IMR-90 (cell line): ENCODE measurements around the gene BAZ2B. TPM values are rescaled to one million over a fixed set of nuclear protein-coding genes. Genes with fewer than 3 reads are reported as not detected.

Experiments used
- ATAC-seq: fragments of 200-7000 bp; cut with Tn5 transposase; 2 replicates; pipeline ENCODE4 v1.9.1; 2020; ENCODE audit warnings: low read depth, mild to moderate bottlenecking, moderate library complexity
- BruUV-seq: library from RNA; stranded (reverse); fragments of 400-500 nt; replicated peaks from 2 replicates; lab custom pipeline; 2021; lab: Mats Ljungman, UMichigan
- CTCF ChIA-PET: fragments of 300-600 bp; formaldehyde crosslinking; extraction: SDS; loops from one replicate; lab custom pipeline; 2021; ENCODE audit warnings: antibody characterized with exemption; lab: Yijun Ruan, JAX
- POLR2A ChIA-PET: fragments of 300-600 bp; sonication (Branson Sonifier 250); formaldehyde crosslinking; loops from one replicate; lab custom pipeline; 2022; ENCODE audit warnings: antibody characterized with exemption; ENCODE audit not compliant: unreplicated experiment; lab: Charles Lee
- DNase-seq: peaks from one replicate; pipeline ENCODE4 v3.0.0; 2013
- H2AFZ ChIP-seq: replicated peaks from 2 replicates; pipeline ENCODE3; 2013; ENCODE audit warnings: low read length, mild to moderate bottlenecking; ENCODE audit not compliant: poor library complexity
- H2AK5ac ChIP-seq: 2 replicates; pipeline ENCODE4 v1.6.1; 2013; ENCODE audit warnings: low read depth, low read length, inconsistent platforms
- H2AK9ac ChIP-seq: replicated peaks from 2 replicates; pipeline ENCODE3; 2013; ENCODE audit warnings: mild to moderate bottlenecking, low read depth, low read length, moderate library complexity; ENCODE audit not compliant: poor library complexity
- H2BK120ac ChIP-seq: 2 replicates; pipeline ENCODE4 v1.6.1; 2013; ENCODE audit warnings: low read depth, low read length, inconsistent platforms
- H2BK15ac ChIP-seq: 3 replicates; pipeline ENCODE4 v1.6.1; 2013; ENCODE audit warnings: low read depth, low read length, inconsistent platforms
- H2BK20ac ChIP-seq: 2 replicates; pipeline ENCODE4 v1.6.1; 2013; ENCODE audit warnings: low read depth, mild to moderate bottlenecking, inconsistent platforms, low read length, moderate library complexity
- H2BK5ac ChIP-seq: 2 replicates; pipeline ENCODE4 v1.6.1; 2013; ENCODE audit warnings: mild to moderate bottlenecking, low read depth, low read length, inconsistent platforms; ENCODE audit not compliant: poor library complexity, severe bottlenecking
- H3K14ac ChIP-seq: replicated peaks from 2 replicates; pipeline ENCODE4 v1.6.1; 2013; ENCODE audit warnings: low read depth, low read length, inconsistent platforms
- H3K18ac ChIP-seq: 2 replicates; pipeline ENCODE4 v1.6.1; 2013; ENCODE audit warnings: low read depth, low read length, control low read depth
- H3K23ac ChIP-seq: 2 replicates; pipeline ENCODE4 v1.6.1; 2013; ENCODE audit warnings: low read depth, low read length, inconsistent platforms
- H3K27ac ChIP-seq: 2 replicates; pipeline ENCODE4 v1.5.1; 2013; ENCODE audit warnings: mild to moderate bottlenecking, control low read depth, low read length; ENCODE audit not compliant: insufficient read depth
- H3K27me3 ChIP-seq: 2 replicates; pipeline ENCODE4 v1.6.1; 2013; ENCODE audit warnings: low read length; ENCODE audit not compliant: control insufficient read depth, insufficient read depth
- H3K36me3 ChIP-seq: 2 replicates; pipeline ENCODE4 v1.6.1; 2013; ENCODE audit warnings: low read length, mixed read lengths; ENCODE audit not compliant: control insufficient read depth, insufficient read depth
- H3K4ac ChIP-seq: 2 replicates; pipeline ENCODE4 v1.6.1; 2013; ENCODE audit warnings: low read depth, low read length, inconsistent platforms
- H3K4me1 ChIP-seq: 2 replicates; pipeline ENCODE4 v1.6.1; 2013; ENCODE audit warnings: low read length, mixed read lengths; ENCODE audit not compliant: control insufficient read depth, insufficient read depth
- H3K4me2 ChIP-seq: 2 replicates; pipeline ENCODE4 v1.6.1; 2013; ENCODE audit warnings: low read depth, mild to moderate bottlenecking, control low read depth, low read length, moderate library complexity
- H3K4me3 ChIP-seq: 2 replicates; pipeline ENCODE4 v1.5.1; 2013; ENCODE audit warnings: low read depth, mild to moderate bottlenecking, control low read depth, low read length, moderate library complexity; ENCODE audit not compliant: insufficient read depth
- H3K56ac ChIP-seq: 2 replicates; pipeline ENCODE4 v1.6.1; 2013; ENCODE audit warnings: low read length, inconsistent platforms; ENCODE audit not compliant: insufficient read depth; ENCODE audit errors: extremely low read depth
- H3K79me1 ChIP-seq, 2 experiments: 2 replicates each; pipeline ENCODE4 v1.6.1; 2013; ENCODE audit warnings: low read length in 2 of 2, inconsistent platforms in 1 of 2, low read depth in 1 of 2
- H3K9ac ChIP-seq: 2 replicates; pipeline ENCODE4 v1.6.1; 2013; ENCODE audit warnings: low read depth, low read length, control low read depth
- H3K9me1 ChIP-seq: 2 replicates; pipeline ENCODE4 v1.6.1; 2013; ENCODE audit warnings: low read length, inconsistent platforms; ENCODE audit not compliant: insufficient read depth
- H3K9me3 ChIP-seq: 2 replicates; pipeline ENCODE4 v1.6.1; 2013; ENCODE audit warnings: low read length; ENCODE audit not compliant: control insufficient read depth, insufficient read depth
- H4K20me1 ChIP-seq: 2 replicates; pipeline ENCODE4 v1.6.1; 2013; ENCODE audit warnings: low read length, inconsistent platforms; ENCODE audit not compliant: insufficient read depth
- H4K5ac ChIP-seq: 2 replicates; pipeline ENCODE4 v1.6.1; 2013; ENCODE audit warnings: mild to moderate bottlenecking, low read depth, low read length, control low read depth
- H4K8ac ChIP-seq, 2 experiments: 2 replicates each; pipeline ENCODE4 v1.6.1; 2013; ENCODE audit warnings: low read depth in 2 of 2, low read length in 2 of 2, control low read depth in 1 of 2, inconsistent platforms in 1 of 2
- H4K91ac ChIP-seq: 2 replicates; pipeline ENCODE4 v1.6.1; 2013; ENCODE audit warnings: low read depth, low read length, inconsistent platforms; ENCODE audit not compliant: insufficient read depth
- CEBPB ChIP-seq: IDR thresholded peaks from 2 replicates; pipeline ENCODE4 v1.6.1; 2012; ENCODE audit warnings: low read depth, low read length, improper control_type of control experiment
- CHD1 ChIP-seq: IDR thresholded peaks from 2 replicates; pipeline ENCODE4 v1.6.1; 2012; ENCODE audit warnings: low read depth, low read length, improper control_type of control experiment
- MAFK ChIP-seq: IDR thresholded peaks from 2 replicates; pipeline ENCODE4 v1.6.1; 2012; ENCODE audit warnings: low read depth, low read length, improper control_type of control experiment
- MAZ ChIP-seq: IDR thresholded peaks from 2 replicates; pipeline ENCODE4 v1.6.1; 2012; ENCODE audit warnings: low read depth, mild to moderate bottlenecking, low read length, improper control_type of control experiment, moderate library complexity, borderline replicate concordance
- MXI1 ChIP-seq: IDR thresholded peaks from 2 replicates; pipeline ENCODE4 v1.6.1; 2012; ENCODE audit warnings: low read depth, mild to moderate bottlenecking, low read length, moderate library complexity, borderline replicate concordance
- NFE2L2 ChIP-seq: fragments of 150-350 bp; IDR thresholded peaks from 2 replicates; pipeline ENCODE4 v1.6.1; 2016; ENCODE audit warnings: low read depth, mild to moderate bottlenecking, low read length
- RCOR1 ChIP-seq: IDR thresholded peaks from 2 replicates; pipeline ENCODE4 v1.6.1; 2012; ENCODE audit warnings: mild to moderate bottlenecking, low read length, improper control_type of control experiment; ENCODE audit not compliant: insufficient replicate concordance
- RFX5 ChIP-seq: IDR thresholded peaks from 2 replicates; pipeline ENCODE4 v1.8.0; 2012; ENCODE audit warnings: low read depth, mild to moderate bottlenecking, low read length, moderate library complexity
- SMC3 ChIP-seq: fragments of 150-350 bp; IDR thresholded peaks from 2 replicates; pipeline ENCODE4 v1.6.1; 2016; ENCODE audit warnings: low read depth, mild to moderate bottlenecking, antibody characterized with exemption, low read length, moderate library complexity
- WGBS, 2 experiments: methylation state at CpG; one replicate each; pipeline versions ENCODE4 v1.1.5 to v1.1.7; 2013; ENCODE audit warnings: missing lambda C conversion rate in 2 of 2; ENCODE audit not compliant: insufficient read length in 1 of 2; ENCODE audit errors: extremely low coverage in 2 of 2; 5-methylcytosine and 5-hydroxymethylcytosine counted together
- dilution Hi-C: fragments of 300-500 bp; cut with HindIII; formaldehyde crosslinking; loops from one replicate; pipeline ENCODE4 v1.14.3; 2018; ENCODE audit warnings: low sequenced_read_pairs; ENCODE audit not compliant: unreplicated experiment
- in situ Hi-C: fragments of 300-500 bp; cut with MboI; formaldehyde crosslinking; loops from 3 replicates; pipeline ENCODE4 v1.14.3; 2019; ENCODE audit warnings: low sequenced_read_pairs, inconsistent platforms, mixed read lengths
- intact Hi-C: fragments of 100-400 bp; cut with micrococcal nuclease; formaldehyde crosslinking; loops from 2 replicates; pipeline ENCODE4 v1.10.0; 2022
- polyA plus RNA-seq, 3 experiments: library from polyadenylated mRNA; depleted of rRNA; stranded (reverse); fragments of >200 nt; gene quantifications; 2 replicates each; pipeline ENCODE4 v1.2.3, GENCODE V29; 2012; ENCODE audit warnings: low replicate concordance in 1 of 3
- total RNA-seq: library from RNA; depleted of rRNA; stranded (reverse); fragments of >200 nt; gene quantifications from 2 replicates; pipeline ENCODE4 v1.2.3, GENCODE V29; 2012
- TF ChIP-seq, protein P1 (sequence below): conservative IDR thresholded peaks from 2 replicates; pipeline ENCODE4 v1.5.1; 2012; ENCODE audit warnings: mild to moderate bottlenecking, low read depth, low read length, improper control_type of control experiment
- TF ChIP-seq, protein P2 (sequence below): fragments of 150-350 bp; IDR thresholded peaks from 2 replicates; pipeline ENCODE4 v1.6.1; 2017; ENCODE audit warnings: mild to moderate bottlenecking, antibody characterized with exemption, low read length, low read depth

BAZ2B gene
- total and polyA plus RNA-seq, 2 of the 4 experiments (the other 2 are of a cell fraction): 8.9 to 42.1 TPM

DNA sequence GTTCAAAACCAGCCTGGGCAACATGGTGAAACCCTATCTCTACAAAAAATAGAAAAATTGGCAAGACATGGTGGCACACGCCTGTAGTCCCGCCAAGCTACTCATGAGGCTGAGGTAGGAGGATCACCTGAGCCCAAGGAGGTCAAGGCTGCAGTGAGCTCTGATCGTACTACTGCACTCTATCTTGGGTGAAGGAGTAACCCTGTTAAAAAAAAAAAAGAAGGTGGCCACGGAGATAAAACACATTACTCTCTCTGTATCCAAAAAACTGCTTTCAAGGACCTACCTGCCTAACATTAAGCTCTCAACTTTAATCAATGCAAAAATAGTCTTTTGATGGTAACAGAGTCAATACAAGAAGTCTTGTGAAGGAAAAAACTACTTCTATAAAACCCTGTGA lies 57.3 kb downstream of the BAZ2B start:
- BruUV-seq: no TSS peak
- no peaks in the 10 kb centered on the region; the same call in 1 of the 2 replicates for H3K9me1 ChIP-seq
- no peak overlapping the region for H4K91ac ChIP-seq
- H3K4me1 ChIP-seq: 0 out of 2 replicates have a peak, but pooled peaks cover 1% of the 10 kb centered on the region
- no peak overlapping the region for H3K23ac ChIP-seq
- dilution Hi-C loops: no loop called here
- no peak overlapping the region for H4K8ac ChIP-seq
- intact Hi-C loops: no loop called here
- H3K18ac ChIP-seq: no peak overlapping the region
- no peak overlapping the region for H3K4me2 ChIP-seq
- H3K79me1 ChIP-seq: peaks cover 0 to 24% of the 10 kb centered on the region in 2 experiments; a peak in 3 of 4 replicates
- H3K4me3 ChIP-seq: no peak overlapping the region
- no CpG with 5 or more reads among the region's 4 CpGs for WGBS, 2 experiments
- H4K5ac ChIP-seq: no peak overlapping the region
- DNase-seq: no peak
- peaks cover 2% of the 10 kb centered on the region; the same call in 1 of the 2 replicates for H3K36me3 ChIP-seq
- no peak overlapping the region for H3K27ac ChIP-seq
- H3K4ac ChIP-seq: no peak overlapping the region
- no peak overlapping the region for H2AK5ac ChIP-seq
- no peak overlapping the region for H2BK120ac ChIP-seq
- H4K20me1 ChIP-seq: no peaks in the 10 kb centered on the region
- H3K14ac ChIP-seq: no peak overlapping the region
- no peak overlapping the region for H3K9ac ChIP-seq
- no peak overlapping the region for H2BK5ac ChIP-seq
- ChIA-PET CTCF (no interaction called here), POLR2A (no interaction called here)
- H2AK9ac ChIP-seq: no peak overlapping the region
- in situ Hi-C loops: no loop called here
- H3K27me3 ChIP-seq: no peaks in the 10 kb centered on the region
- H2BK20ac ChIP-seq: no peak overlapping the region
- no peak overlapping the region for H2BK15ac ChIP-seq
- H3K9me3 ChIP-seq: peaks cover 3% of the 10 kb centered on the region; the same call in 1 of the 2 replicates
- ATAC-seq: no peak
- H2AFZ ChIP-seq: no peak overlapping the region
- TF ChIP-seq CHD1 (no peak), SMC3 (no peak), RFX5 (no peak), MAZ (no peak), RCOR1 (no peak), NFE2L2 (no peak), CEBPB (no peak), MAFK (no peak), MXI1 (no peak)
- TF ChIP-seq, protein P1, sequence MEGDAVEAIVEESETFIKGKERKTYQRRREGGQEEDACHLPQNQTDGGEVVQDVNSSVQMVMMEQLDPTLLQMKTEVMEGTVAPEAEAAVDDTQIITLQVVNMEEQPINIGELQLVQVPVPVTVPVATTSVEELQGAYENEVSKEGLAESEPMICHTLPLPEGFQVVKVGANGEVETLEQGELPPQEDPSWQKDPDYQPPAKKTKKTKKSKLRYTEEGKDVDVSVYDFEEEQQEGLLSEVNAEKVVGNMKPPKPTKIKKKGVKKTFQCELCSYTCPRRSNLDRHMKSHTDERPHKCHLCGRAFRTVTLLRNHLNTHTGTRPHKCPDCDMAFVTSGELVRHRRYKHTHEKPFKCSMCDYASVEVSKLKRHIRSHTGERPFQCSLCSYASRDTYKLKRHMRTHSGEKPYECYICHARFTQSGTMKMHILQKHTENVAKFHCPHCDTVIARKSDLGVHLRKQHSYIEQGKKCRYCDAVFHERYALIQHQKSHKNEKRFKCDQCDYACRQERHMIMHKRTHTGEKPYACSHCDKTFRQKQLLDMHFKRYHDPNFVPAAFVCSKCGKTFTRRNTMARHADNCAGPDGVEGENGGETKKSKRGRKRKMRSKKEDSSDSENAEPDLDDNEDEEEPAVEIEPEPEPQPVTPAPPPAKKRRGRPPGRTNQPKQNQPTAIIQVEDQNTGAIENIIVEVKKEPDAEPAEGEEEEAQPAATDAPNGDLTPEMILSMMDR: no peak
- TF ChIP-seq, protein P2, sequence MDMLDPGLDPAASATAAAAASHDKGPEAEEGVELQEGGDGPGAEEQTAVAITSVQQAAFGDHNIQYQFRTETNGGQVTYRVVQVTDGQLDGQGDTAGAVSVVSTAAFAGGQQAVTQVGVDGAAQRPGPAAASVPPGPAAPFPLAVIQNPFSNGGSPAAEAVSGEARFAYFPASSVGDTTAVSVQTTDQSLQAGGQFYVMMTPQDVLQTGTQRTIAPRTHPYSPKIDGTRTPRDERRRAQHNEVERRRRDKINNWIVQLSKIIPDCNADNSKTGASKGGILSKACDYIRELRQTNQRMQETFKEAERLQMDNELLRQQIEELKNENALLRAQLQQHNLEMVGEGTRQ: no peak
- no peak overlapping the region for H3K56ac ChIP-seq
